HG02943 (cell line): ENCODE measurements around the gene ZNF106.

Experiments
- ATAC-seq: cut with Tn5 transposase; IDR thresholded peaks from one replicate; pipeline ENCODE4 v1.9.1; 2021; ENCODE audit warnings: mild to moderate bottlenecking, low read depth, moderate library complexity; ENCODE audit not compliant: unreplicated experiment

ZNF106 gene

DNA sequence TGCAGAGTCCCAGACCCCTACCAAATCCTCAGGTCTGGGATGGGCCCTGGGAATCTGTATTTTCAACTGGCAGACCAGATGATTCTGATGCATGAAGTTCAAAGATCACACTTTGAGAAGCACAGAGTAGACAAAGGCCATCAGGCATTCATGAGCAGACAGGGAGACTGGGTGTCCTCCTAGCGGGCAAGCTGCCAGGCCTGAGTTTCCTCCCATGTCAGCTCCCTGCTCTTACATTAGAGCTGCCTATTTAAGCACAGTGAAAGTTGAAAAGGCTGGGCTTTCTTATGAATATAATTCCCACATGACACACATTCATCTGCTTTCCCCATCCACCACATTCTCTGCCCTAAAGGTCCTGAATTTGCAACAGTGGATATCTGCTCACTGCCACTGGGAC is 117.7 kb downstream of the ZNF106 start:
- no peak for ATAC-seq

DNA sequence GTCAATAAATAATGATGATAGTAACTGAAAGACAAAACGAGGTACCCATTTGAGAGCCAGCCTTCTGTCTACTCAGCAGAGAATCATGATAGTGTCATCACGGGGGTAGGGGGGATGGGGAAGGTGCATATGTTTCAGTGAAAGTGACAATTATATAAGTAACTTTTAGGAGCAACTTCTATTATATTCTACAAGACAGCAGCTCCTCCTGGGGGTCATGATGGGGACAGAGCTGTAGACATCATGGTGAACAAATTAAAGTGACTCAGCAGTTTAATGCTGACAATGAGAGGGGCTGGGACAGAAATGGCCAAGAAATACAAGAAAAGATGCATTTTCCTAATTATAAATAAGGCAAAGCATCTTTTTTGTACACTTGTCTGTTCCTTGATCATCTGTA is 119.8 kb downstream of the ZNF106 start:
- no peak for ATAC-seq

DNA sequence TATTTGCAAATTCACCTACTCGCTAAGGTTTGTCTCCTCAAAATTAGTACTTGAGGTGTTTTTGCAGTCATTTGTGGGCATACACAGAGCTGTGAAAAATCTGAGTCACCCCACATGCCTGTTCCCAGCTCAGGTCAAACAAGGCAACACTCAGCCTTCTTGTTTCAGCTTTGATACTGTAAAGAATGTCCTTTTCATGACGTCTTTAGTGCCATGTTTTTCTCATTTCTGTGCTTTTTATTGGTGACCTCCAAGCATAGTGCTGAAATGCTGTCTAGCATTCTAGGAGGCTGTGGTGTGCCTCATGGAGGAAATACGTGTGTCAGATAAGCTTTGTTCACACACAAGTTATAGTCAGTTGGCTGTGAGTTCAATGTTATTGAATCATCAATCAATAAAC is 122.8 kb downstream of the ZNF106 start:
- no peak for ATAC-seq

DNA sequence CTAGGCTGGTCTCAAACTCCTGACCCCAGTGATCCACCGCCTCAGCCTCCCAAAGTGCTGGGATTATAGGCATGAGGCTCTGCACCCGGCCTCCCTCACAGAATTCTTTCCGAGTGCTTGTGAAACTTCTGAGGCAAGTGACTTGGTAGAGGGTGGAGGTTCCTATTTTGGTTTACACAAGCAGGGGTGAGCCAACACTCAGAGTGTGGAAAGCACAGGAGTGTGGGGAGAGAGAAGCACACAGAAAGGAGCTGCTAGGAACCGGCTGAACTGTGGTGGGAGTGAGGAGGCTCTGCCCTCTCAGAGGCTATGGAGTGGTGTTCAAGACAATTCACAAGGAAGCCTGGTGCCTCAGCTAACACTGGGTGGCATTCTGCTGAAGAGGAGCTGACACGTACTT is 123.9 kb downstream of the ZNF106 start:
- no peak for ATAC-seq

DNA sequence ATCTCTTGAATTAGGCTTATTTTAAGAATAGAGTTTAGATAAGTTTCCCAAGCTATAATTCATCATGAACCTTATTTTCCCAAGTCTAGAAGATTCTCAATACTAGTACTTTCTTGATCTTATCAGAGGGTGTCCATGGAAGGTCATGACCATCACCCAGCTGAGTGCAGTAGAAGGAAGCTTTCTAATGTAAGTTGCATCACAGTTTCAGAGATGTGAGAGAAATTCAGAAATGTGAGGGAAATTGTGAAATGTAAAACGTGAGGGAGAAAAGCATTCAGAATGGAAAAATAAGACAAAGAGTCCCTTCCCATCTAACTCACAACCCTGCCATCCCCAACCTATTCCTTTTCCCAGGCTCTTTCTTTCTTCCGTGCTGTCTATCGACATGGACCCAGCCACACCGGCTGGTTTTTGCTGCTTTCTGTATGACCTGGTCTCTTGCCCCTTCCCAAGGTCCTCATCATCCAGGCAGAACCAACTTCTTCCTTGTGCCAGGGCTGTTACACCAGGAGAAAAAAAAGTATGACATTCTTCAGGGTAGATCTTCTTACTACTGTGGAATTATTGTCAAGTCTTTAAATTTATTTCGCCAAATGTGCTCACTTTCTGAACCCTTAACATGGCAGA is 124.9 kb downstream of the ZNF106 start:
- no peak for ATAC-seq

DNA sequence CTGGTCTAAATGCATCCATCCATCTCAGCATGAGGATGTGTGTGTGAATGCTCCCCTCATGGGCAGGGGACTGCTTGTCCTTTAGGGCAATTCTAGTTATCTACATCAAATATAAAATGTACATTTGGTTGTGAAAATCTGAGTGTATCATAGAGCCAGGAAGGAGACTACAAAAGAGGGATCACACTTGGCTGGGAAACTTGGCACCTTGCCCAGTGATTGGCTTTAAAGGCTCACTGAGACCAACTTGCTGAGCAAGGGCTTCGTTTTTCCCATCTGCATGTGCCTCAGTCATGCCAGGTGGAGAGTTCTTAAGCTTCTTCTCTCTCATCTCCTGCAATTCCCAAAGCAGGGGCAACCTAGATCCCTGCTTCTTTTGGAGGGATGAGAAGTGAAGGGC is 126.4 kb downstream of the ZNF106 start:
- no peak for ATAC-seq

DNA sequence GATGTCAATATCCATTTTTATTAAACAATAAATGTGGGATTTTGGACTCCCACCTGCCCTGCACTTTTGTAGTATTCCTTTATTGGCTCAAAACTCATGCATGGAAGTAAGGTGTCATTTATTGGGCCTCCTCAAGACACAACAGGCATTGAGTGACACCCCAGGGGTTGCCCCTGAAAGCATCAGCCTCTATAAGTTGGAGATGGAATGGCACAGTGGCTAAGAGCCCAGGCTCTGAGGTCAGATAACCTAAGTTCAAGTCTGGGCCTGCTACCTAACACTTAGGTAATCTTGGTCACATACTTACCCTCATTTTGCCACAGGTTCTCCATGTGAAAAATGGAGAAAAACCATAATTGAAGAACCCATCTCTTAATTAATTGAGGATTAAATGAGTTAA is 127.0 kb downstream of the ZNF106 start:
- no peak for ATAC-seq

DNA sequence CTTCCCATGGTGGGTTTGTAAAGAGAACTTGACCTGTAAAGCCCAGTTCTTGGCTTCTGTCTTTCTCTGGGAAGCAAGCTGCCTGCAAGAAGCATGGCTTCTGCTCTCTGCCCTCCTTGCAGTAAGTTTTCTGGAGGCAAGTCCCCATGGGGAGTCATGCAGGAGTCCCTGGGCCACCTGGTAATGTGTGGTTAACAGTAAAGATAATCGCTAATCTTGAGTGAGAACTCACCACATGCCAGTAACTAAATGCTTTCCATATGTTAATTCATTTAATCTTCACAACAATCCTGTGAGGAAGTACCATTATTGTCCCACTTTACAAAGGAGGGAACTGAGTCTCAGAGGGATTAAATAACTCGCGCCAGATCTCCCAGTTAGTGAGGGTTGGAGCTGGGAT is 127.5 kb downstream of the ZNF106 start:
- ATAC-seq, result no peak
